DMS153 (cell line): ENCODE results near the gene KCNQ1OT1.

ENCODE experiments used
- DNase-seq: peaks from one replicate; lab custom pipeline; 2025; lab: John Stamatoyannopoulos, UW

The KCNQ1OT1 gene

DNA sequence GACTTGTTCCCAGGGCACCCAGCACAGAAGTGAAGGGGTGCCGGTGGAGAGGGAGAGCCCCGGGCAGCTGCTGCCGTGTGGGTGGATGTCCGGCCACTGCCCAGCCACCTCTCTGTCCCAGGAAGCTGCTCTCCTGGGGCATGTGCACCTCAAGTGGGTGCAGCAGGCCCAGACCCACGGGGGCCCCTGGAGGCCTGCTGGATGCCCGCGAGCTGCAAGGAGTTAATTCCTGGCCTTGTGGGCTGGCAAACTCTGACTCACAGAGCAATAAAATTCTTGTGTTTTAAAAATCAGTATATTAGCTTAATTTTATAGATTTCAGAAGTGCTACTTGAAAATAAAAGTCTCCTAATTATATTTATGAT, 37.4 kb upstream of the KCNQ1OT1 start:
- DNase-seq, result no peak

DNA sequence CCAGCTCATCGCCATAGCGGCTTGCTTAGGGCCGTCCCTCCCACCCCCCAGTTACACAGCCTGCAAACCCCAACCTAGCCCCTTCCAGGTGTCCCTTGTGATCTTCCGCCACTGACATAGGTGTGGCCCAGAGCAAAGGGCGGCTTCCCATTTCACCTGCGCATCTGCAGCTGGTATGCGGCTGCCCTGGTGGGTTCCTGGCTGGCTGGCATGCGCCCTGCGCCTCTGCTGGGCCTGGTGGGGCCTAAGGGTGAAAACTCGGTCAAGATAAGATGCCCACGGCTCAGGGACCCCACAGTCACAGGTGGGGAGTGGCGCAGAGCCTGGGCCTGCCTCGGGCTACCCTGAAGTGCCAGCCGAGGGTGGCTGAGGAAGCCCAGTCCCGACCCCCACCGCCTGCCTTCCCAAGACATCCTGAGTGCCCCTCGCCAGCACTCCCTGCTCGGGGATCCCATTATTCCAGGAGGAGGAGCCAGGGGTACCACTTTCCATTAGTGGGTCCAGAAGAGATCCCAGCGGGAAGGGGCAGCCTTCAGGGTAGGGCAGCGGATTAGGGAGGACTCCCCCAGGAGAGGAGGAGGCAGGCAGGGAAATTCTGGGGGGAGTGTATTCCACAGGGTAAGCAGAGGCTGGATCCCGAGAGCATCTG, 36.9 kb upstream of the KCNQ1OT1 start:
- no peak for DNase-seq

DNA sequence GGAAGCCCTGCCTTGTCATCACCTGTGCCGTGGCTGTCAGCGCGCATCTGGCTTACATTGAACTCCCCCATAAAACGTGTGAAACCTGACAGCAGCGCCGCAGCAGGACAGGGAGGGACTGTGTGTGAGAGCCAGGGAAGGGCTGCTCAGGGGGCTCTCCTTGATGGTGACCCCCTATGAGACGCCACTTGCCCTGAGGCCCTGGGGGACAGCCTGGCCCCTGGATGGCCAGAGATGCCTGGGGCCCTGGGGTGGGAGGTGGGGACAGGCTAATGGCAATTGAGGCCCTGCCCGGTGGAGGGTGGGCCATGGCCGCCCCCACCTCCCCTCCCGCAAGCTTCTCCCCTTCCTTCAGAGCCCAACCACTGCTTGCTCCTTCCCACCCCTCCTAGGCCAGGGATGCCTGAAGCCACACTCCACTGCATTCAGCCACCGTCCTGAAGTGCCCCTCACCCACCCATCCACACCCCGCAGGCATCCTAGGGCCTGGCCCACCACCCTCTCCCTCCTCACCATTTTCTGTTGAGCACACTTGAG, 35.3 kb upstream of the KCNQ1OT1 start:
- no peak for DNase-seq

DNA sequence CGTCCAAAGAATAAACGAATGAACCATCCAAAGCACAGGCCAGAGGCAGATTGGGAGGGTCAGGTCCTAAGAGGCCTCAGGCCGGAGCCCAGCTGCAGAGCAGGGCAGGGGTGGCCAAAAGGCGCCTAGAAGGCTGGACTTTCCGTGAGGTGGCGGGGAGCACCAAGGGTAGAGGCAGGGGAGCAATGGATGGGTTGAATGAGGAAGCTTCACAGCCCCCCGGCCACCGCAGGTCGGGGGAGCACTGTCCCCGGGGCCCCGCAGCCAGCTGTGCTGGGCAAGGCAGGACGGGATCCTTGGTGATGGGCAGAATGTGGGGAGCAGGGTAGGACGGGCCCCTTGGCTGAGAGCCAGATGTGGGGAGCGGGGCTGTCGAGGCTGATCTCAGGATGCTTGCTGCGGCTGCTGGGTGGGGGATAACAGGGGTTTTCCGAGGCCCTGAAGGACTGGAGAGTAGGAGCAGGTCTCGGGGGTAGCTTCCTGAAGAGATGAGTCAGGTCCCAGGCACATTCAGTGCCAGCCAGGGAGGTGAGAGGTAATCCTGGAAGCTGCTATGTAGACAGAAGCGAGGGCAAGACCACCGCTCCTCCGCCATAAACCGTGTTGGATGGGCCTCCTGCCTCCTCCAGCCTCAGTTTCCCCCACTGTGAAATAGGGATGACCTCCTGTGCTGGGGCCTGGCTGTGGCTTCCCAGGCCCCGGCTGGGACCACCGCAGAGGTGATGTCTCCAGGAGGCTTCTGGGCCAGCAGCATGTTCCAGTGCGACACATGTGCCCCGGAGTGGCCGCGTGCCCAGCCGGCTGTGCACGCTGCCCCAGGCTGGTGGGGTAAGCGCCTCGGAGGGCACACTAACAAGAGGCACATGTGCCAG, 34.6 kb upstream of the KCNQ1OT1 start:
- no peak for DNase-seq

DNA sequence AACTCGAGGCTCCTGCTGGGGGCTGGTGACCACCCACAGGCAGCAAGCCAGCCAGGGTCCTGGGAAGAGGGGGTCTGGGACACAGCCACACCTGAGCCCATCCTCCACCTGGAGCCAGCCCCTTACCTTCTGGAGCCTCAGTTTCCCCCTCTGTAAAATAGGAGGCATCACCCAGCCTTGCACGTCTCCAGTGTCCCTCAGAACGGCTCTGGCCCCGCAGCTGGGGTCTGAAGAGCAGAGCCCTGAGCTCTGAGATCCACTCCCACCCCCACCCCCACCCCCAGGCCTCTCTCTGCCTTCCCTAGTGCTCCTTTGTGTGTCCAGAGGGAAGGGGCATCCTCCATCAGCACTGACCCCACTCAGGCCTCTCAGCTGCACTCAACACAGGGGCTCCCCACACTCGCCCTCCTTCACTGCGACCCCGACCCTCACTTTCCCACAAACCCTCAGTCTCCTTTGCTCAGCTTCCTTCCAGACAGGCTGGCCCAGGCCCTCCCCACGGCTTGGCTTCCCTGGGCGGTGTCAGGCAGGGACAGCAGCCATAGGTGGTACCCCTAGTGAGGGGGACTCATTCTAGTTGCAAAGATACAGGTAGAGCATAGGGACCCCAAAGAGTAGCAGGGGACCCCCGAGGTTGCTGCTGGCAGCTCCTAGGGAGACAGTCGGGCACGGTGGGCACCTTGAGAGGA, 33.3 kb upstream of the KCNQ1OT1 start:
- DNase-seq, result no peak

DNA sequence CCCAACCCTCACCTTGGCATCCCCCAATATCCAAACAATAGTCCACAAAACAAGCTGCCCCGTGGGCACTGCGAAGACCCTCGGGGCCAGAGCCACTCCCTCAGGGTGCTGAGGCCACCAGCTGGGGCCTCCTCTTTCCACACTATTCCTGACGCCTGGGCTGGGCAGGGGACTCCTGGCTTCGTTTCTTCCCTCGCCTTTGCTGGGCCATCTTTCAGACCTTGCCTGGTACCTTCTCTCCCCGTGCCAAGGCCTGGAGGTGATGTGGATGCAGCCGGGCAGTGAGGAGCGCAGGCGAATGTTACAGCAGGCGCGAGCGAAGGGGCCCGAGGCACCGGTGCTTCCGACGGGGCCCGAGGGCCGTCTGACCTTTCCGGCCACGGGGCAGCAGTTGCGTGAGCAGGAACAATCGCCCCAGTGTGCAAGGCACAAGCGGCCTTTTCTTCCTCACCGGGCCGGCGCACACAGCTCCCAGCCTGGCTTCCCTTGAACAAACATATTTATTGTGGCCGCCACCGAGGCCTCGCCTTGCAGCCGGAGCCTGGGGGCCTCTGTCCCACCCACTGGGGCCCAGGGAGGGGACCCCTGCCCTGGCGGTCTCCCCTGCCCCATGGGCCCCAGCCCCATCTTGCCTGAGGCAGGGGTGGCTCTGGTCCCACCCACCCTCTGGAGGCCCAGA, 32.6 kb upstream of the KCNQ1OT1 start:
- DNase-seq, result no peak

DNA sequence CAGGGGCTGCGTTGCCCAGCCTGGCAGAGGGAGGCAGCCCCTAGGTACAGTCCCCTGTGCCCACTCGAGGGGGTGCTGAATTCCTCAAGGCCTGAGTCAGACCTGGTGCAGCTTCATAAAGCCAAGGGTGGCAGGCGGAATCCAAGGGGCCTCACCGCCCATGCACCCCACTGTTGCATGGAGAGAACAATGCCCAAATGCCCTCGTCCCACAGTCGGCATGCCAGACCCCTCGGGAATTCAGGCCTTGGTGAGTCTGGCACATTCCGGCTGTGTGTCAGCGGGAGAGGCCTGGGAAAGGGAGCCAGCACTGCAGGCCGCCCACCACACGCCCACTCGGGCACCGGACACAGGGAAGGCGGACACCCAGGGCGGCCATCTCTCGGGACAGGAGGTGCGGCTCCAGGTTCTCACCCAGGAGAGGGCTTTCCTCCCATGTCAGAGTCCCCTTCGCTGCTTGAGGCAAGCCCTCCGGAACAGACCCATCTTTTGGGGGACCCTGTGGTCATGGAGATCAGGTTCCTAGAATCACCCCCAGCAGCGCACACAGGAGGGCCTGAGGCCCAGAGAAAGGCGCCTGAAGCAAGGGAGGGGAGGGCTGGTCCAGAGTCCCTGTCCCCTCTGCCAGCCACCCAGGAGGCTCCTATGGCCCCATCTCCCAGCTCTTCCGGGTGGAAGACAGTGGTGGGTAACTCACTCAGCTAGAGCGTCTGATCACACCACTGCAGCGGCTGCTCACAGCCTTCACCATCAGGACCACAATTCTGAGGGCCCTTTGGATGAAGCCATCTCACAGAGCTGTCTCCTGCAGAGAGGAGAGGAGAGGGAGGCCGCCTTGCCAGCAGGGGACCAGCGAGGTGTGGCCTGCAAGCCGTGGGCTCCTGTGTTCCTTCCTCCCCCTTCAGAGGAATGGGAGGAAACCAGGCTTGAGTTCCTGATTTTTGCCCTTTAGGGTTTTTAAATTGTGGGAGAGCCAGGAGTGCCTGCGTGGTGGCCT, 31.6 kb upstream of the KCNQ1OT1 start:
- no peak for DNase-seq

DNA sequence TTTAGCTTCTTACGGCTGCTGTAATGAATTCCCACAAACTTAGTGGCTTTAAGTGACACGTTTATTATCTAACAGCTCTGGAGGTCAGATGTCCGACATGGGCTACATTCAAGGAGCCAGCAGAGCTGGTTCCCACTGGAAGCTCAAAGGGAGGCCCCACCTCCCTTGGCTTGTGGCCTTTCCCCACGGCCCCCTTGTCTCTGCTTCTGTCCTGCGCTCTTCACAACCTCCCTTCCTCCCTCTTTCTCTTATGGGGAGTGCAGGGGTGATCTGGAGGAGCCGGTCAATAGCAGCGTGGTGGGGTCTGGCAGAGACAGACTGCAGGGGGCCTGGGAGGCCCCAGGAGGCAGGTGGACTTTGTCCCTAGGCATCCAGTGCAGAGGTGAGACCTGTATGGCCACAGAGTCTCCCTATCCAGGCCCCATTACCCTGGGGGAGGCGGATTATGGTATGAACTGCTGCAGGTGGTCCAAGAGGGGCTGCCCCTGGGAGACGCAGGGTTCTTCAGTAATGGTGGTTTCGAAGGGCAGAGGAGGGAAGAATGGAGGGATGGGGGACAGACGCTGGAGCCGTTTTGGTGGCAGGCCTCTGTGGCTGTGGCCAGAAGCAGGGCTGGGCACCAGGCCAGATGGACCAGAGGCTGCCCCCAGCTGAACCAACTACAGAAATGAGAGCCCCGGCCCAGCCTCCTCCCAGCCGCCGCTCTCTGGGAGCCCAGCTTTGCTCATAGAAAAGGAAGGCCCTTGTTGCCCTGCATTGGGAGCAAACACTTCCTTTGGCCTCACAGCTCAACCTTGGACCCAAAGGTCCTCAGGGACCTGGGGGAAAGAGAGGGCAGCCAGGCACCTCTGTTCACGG, 30.7 kb upstream of the KCNQ1OT1 start:
- DNase-seq, result no peak

DNA sequence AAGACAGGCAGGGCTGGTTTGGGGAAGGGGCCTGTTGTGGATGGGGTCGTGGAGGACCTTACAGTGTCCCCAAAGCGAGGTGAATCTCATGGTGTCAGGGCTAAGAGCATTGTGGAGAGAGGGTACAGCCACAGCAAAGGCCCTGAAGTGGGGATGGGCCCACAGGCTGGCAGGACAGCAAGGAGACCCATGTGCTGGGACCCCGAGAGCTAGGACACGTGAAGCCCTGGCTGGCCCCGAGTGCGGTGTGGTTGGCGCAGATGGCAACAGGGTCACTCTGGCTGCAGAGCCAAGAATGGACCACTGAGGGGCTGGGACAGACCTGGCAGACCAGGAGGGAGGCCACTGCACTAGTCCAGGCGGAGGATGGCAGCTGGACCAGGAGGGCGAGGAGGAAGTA, 30.0 kb upstream of the KCNQ1OT1 start:
- DNase-seq, result no peak

DNA sequence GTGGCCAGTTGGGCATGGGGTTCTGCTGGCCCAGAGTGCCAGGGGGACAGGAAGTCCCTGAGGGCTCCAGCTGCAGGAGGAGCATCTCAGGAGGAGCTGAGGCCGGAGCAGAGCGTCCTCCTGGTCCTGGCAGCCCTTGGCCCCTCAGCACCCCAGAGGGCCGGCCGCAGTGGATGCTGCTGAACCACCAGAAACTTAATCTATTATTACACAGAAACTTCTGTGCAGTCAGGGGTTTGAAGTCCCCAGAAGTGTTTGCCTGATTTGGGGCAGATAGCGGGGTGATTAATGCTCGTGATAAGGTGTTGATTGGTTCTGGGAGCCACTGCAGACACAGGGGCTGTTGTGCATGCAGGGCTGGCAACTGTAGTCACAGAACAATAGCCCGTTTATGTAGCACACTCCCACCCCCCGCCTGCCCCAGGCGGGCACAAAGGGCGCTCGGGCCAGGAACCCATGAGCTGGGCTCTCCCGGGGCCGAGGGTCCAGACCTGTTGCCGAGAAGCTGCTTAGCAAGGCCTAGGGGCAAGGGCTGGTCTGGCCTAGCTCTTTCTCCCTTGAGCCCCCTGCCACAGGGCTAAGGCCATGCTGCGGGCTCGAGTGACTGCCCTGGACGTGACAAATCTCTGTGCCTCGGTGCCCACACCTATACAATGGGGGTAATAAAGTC, 29.0 kb upstream of the KCNQ1OT1 start:
- DNase-seq, result no peak

DNA sequence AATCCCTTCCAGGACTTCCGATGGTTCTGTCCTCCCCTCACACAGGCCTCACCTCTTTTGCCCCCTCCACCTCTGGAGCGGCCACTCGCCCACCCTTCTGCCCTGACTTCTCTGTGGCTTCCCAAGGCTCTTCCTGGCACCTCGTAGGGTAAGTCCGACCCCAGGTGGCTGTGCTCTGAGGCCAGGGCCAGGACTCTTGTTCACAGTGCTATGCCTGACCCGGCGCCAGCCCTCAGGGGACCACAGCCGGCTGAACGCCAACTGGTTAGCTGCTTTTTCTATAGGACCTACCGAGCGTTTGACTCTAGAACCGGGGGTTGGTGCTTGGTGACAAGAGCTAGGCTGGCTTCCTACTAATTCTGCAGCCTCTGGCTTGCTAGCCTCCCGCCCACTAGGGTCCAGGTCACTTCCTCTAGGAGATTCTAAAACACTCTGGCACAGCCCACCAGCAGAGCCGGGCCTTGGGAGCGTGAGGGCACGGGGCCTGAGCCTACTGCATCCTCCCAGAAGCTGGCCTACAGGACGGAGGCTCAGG, 28.4 kb upstream of the KCNQ1OT1 start:
- DNase-seq, result no peak

DNA sequence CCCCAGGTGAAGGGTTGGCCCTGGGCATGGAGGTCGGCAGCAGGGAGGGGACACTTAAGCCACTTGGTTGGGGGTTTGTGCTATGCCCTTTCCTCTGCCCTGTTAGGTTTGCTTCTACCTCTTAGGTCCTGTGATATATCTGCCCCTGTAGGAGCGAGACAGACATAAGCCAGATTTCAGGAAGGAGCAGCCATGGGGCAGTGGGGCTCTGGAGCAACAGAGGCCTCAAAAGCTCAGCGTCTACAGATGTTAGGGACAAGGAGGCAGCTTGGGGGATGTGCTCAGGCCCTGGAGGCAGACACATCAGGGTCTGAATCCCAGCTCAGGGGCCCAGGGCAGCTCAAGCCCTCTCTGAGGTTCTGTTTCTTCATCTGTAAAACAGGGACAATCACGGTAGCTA, 27.2 kb upstream of the KCNQ1OT1 start:
- DNase-seq, result no peak

DNA sequence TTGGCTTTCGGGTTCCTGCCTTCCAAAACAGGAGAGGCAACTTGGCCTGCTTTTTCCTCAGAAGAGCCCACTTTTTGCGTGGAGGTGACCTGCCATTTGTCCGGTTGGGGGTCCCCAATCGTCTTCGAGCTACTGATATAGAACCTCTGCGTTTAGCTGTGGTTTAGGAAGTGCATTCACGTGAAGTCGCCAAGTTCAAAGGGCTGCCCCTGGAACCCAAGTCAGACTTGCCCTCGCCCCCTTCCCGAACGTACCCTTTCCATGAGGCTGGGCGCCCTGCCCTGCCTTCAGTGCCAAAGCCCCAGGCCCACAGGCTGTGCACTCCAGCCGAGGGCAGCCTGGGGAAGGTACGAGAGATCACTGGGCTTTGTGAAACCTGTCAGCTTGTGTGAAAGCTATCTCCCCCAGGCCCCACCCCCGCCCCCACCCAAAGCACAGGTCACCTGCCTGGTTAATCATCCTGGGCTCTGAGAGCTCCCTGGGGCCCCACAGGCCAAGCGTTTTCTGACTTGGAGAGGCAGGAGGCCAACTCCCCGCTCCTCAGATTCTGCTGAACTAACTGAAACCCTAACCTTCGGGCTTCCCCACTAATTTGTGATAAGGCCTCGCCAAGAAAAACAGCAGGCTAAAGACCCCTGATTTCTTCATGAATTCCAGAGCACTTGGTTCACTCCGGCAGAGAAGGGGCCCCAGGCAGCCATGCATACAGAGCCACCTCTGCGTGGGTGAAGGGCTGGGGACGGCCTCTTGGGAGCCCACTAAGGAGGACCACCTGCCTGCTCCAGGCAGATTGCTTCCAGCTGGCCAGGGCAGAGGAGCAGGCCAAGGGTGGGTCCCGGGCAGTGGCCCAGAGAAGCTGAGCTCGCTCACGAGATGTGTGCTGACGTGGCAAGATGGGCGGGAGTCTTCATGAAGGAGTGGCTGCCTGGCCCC, 25.8 kb upstream of the KCNQ1OT1 start:
- no peak for DNase-seq

DNA sequence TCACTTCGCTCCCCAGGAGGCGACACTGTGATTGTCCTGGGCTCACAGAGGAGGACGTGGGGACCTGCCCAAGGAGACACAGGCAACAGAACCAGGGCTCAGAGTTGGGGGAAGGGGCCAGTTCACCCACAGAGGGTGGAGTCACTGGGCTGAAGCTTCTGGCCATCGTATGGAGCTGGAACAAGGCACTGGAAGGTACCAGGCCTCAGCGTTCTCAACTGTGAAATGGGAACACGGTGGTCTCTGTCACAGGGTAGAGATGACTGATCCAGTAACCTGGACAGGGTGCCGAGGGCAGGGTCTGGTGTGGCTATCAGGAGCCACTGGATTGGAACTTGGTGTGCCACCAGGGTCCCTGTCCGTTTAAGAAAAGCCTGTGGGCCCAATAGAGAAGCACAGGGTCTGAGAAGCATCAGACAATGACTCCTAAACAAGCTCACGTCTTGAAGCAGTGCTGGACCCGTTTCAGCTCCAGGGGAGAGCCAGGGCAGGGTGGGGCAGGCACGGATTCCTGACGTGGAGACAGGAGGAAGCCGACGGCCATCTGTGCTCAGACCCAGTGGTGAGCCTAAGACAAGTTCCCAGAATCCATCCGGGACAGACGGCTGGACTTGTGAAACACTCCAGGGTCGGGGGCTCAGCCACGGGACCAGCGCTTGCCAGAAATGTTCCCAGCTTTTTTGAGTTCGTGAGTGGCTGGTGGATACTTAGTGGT, 25.0 kb upstream of the KCNQ1OT1 start:
- no peak for DNase-seq

DNA sequence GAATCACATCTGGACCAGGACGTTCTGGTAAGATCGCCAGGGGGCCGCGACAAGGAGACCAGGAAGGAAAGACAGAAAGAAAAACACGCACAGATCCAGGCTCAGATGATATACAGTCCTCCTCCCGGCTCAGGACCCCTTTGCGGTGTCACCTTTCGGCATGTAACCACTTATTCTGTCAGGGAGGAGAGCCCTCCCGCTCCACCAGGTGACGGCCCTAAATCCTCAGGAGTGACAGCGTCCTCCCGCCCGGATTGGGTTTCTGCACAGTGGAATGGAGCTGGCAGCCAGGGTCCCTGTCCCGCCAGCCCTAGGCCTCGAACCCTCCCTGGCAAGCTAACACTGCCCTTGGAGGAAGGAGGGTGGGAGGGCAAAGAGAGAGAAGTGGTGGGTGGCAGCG, 24.3 kb upstream of the KCNQ1OT1 start:
- DNase-seq, result no peak

DNA sequence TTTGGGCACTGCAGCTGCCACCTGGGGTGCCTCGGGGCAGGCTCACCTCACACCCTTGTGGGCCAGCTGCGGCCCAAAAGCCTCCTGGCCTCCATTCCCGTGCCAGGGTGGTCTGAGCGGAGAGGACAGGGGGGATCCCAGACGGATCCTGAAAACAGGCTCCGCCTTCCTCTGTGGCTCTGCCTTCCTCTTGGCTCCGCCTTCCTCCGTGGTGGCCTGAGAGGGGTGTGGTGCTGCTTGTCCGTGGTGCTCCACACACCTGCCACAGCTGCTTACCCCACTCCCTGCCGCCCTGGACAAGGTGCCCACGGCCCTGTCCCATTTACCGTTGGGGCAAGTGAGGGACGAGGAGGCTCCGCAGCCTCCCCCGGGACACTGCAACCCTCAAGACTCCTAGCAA, 23.2 kb upstream of the KCNQ1OT1 start:
- DNase-seq, result no peak

DNA sequence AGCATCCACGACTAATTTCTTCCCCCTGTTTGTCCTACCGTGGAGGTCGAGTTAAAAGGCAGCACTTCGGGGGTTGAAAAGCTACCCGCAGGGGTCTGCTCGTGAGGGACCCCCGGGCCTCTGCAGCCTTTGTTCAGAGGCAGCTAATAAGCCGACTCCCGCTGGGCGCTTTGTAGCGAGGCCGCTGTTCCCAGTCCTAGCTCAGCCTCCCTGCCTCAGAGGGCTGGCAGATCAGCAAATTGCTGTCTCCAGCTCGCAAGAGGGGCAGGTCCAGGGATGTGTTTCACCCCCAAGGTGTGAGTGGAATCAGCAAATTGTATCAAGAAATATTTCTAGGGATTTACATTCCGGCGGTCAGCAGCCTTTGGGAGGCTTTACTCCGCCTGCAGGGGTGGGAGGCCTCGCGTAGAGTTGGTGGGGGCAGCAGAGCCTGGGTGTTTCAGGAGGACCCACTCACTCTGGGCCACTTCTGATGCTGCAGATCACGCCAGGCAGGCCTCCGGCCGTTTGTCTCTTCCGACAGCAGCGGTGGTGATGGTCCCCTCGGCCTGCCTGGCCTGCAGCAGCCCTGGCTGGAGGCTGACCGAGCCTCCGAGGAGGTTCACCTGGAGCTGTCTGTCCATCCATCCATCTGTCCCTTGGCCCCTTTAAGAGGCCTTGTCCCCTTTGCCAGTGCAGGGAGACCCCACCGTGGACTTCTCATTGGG, 21.6 kb upstream of the KCNQ1OT1 start:
- DNase-seq, result no peak
